Measurements from ENCODE around the gene GLIPR1L2.

GLIPR1L2 gene

DNA sequence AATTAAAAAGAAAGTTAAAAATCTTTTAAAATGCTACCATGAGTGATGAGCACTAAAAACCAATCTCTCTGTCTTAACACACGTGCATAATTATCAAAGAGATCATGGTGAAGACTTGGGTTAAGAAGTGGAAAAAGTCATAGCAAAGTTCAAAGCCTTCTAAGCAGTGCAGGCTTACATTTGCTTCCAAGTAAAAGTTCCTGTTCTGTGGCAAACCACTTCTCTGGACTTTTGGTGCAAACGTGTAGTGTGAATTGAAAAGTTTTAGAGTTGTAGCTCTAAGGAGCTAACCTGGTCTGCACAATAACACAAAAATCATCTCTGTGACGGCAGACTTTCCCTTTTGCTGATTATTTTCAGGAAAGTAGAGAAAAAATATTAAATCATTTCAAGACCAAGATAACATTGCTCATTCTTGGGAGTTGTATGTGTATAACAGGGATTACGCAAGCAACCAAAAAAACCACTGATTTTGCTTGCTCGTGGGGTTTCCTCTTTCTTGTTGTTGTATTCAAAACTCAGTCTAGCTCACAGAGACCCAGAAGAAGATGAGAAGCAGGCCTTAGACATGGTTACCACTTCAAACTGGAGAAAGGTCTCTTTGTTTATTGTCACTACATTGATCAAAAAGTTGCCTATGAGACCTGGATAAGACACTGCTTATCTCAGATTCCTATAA is 87.4 kb downstream of the GLIPR1L2 start:
- peak; percentile 37 for DNase-seq (ENCODE audit: low spot score)

DNA sequence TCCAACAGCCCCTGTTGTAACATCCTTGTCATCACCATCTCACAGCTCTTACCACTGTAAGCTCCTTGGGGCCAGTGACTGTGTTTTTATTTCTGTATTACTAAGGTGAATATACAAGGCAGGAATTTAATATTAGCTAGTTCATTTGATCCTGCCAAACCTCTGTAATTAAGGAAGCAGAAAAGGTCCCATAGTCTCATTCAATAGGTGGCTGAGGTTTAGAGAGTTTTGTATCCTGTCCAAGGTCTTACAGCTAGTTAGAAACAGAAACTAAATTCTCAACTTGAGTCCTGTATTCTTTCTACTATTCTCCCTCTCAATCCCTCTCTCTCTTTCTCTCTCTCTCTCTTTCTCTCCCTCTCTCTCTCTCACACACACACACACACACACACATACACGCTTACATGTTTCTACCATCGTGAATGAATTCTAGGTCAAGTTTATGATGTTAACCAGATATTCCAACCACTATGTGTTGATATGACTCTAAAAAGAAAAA is 89.1 kb downstream of the GLIPR1L2 start:
- DNase-seq (ENCODE audit: low spot score), result peak; percentile 24

DNA sequence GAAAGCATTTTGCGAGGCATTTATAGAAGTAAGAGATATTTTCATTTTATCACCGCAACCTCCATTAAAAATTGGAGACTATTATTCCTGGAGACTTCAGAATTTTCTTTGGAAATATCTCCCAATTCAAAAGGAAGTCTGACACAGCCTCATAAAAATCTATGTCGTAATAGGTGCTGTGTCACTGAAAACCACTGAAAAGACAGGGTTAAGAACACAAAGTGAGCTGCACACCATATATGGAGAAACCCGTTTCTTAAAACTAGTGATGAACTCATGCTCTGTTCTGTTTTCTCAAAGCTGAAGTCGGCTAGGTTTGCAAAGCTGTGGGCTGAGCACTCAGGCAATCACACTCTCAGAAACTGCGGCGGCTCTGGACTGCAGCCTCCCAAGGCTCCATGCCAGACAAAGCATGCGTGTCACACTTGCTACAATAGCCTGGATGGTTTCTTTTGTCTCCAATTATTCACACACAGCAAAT is 89.6 kb downstream of the GLIPR1L2 start, which contains the start of gene GLIPR1:
Gene GLIPR1, plus strand, starts transcription at position 287 of the 481 bp plus-strand sequence. Its CDS starts 126 bp downstream, at position 413.
- DNase-seq (ENCODE audit: low spot score), result peak; percentile 86

DNA sequence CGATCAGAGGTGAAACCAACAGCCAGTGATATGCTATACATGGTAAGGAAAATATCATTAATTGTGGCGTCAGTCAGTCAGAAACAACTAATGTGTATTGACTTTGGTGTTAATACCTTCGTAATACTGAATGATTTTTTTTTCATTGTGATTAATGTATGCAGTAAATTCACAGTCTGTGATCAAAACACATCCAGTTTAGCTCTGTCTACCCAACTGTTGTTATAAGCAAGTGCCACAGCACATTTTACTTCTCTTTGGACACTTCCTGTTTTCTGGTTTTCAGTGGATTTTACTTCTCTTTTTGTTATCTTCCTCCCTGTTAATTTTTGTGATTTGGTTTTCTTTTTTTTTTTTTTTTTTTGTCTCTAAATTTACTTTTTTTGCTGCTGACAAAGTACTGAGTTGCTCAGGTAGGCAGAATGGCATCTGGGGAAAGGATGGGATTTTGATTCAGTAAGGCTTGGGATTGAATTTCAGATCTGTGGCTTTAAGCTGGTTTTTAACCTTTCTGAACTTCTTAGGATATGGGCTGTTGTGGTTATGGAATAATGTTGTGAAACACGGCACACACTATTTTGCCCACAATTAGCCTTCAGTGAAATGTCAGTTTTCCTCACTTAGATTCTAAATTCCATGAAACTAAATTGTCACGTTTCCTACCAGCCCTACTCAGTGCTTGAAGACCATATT is 90.3 kb downstream of the GLIPR1L2 start:
- DNase-seq (ENCODE audit: low spot score), result no peak

DNA sequence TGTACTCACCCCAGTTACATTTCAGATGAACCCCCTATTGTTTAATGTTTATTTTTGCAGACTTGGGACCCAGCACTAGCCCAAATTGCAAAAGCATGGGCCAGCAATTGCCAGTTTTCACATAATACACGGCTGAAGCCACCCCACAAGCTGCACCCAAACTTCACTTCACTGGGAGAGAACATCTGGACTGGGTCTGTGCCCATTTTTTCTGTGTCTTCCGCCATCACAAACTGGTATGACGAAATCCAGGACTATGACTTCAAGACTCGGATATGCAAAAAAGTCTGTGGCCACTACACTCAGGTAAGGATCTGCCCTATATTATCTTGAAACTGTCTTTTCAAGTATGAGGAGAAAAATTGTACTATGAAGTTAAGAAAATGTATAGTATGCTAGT is 90.9 kb downstream of the GLIPR1L2 start:
- DNase-seq (ENCODE audit: low spot score), result peak; percentile 25

Data from AG20443 (cell line).